BLaER1 (cell line): ENCODE data around the gene RXFP2.

Experiments
- H3K27ac ChIP-seq: shearing (Covaris generic); formaldehyde crosslinking; 2 replicates; pipeline ENCODE4 v1.8.1; 2022
- H3K27me3 ChIP-seq: shearing (Covaris generic); formaldehyde crosslinking; 2 replicates; pipeline ENCODE4 v1.8.1; 2022
- H3K36me3 ChIP-seq: shearing (Covaris generic); formaldehyde crosslinking; 2 replicates; pipeline ENCODE4 v1.8.1; 2022
- H3K4me1 ChIP-seq: shearing (Covaris generic); formaldehyde crosslinking; 2 replicates; pipeline ENCODE4 v1.8.1; 2022
- H3K4me2 ChIP-seq: shearing (Covaris generic); formaldehyde crosslinking; 2 replicates; pipeline ENCODE4 v1.8.1; 2022
- H3K4me3 ChIP-seq: shearing (Covaris generic); formaldehyde crosslinking; 2 replicates; pipeline ENCODE4 v1.8.1; 2022
- H3K9ac ChIP-seq: shearing (Covaris generic); formaldehyde crosslinking; 2 replicates; pipeline ENCODE4 v1.8.1; 2022
- H3K9me3 ChIP-seq: shearing (Covaris generic); formaldehyde crosslinking; 2 replicates; pipeline ENCODE4 v1.8.1; 2022
- H4K20me1 ChIP-seq: shearing (Covaris generic); formaldehyde crosslinking; 2 replicates; pipeline ENCODE4 v1.8.1; 2022
- Cebpa-rat ChIP-seq: shearing (Covaris generic); IDR thresholded peaks from 2 replicates; pipeline ENCODE4 v1.8.1; 2022

RXFP2 gene

DNA sequence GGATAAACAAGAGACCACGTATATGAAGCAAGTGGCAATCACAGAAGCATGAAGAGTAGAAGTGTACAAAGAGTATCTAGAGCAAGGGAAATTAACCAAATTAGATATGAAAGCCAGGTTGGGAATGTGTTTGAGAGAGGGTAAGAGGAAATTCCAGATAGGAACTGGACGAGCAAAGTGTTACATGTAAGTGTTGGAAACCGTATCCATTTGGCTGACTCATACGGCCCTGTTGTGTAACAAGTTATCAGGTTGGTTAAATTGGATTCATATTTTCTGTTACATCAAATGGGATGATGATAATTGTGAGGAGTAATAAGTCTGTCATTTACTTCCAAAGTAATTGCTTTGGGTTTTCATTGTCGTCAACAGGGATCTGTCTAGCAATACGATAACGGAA lies 46.7 kb downstream of the RXFP2 start:
- Histone ChIP-seq H4K20me1 (no peaks in the 10 kb centered on the region), H3K9ac (no peak overlapping the region), H3K27ac (no peak overlapping the region), H3K27me3 (no peaks in the 10 kb centered on the region), H3K4me3 (no peak overlapping the region), H3K4me1 (no peaks in the 10 kb centered on the region), H3K9me3 (no peaks in the 10 kb centered on the region), H3K4me2 (no peak overlapping the region), H3K36me3 (no peaks in the 10 kb centered on the region)
- no peak for TF ChIP-seq Cebpa-rat

DNA sequence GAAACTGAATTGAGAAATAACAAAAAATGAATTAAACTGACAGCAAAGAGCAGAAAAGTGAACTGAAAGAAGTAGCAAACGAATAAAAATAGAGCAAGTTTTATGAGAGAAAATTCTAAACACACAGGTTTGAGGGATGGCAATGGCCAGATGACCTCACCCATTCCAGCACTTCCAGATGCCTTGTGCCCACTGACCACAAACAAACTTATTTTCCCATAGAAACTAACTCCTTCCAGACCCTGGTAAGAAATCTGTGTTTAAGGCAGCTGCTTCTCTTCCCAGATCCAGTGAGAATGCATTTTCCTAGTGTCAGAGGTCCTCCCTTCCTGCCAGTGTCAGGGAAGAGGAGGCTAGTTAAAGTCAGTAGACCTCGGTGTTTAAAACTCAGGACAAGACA lies 51.7 kb downstream of the RXFP2 start:
- Histone ChIP-seq H3K4me3 (no peak overlapping the region), H3K9me3 (no peaks in the 10 kb centered on the region), H3K27ac (no peak overlapping the region), H3K4me2 (no peak overlapping the region), H3K27me3 (no peaks in the 10 kb centered on the region), H3K9ac (no peak overlapping the region), H3K4me1 (no peaks in the 10 kb centered on the region), H4K20me1 (no peaks in the 10 kb centered on the region), H3K36me3 (no peaks in the 10 kb centered on the region)
- no peak for TF ChIP-seq Cebpa-rat

DNA sequence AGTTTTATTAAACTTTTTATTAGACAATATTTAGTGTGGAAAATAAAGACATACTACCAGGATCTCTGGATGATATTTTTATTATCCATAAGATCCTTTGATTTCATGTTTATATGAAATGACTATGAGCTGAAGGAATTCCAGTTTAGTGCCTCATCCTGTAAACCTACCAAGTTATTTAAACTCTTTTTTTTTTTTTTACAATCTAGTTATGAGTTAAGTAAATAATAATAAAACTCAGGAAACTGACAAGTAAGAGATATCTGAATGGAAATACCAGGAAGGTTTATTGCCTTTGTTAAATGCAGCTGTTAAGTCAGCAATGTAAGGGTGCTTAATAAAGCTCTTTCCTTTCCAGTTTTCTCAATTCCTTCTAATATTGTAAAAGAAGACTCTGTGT lies 53.9 kb downstream of the RXFP2 start:
- H4K20me1 ChIP-seq, result no peaks in the 10 kb centered on the region
- H3K9ac ChIP-seq, result no peak overlapping the region
- H3K4me2 ChIP-seq, result no peak overlapping the region
- H3K9me3 ChIP-seq, result no peaks in the 10 kb centered on the region
- no peaks in the 10 kb centered on the region for H3K27me3 ChIP-seq
- no peak for TF ChIP-seq Cebpa-rat
- H3K27ac ChIP-seq, result no peak overlapping the region
- no peak overlapping the region for H3K4me3 ChIP-seq
- no peaks in the 10 kb centered on the region for H3K36me3 ChIP-seq
- no peaks in the 10 kb centered on the region for H3K4me1 ChIP-seq

DNA sequence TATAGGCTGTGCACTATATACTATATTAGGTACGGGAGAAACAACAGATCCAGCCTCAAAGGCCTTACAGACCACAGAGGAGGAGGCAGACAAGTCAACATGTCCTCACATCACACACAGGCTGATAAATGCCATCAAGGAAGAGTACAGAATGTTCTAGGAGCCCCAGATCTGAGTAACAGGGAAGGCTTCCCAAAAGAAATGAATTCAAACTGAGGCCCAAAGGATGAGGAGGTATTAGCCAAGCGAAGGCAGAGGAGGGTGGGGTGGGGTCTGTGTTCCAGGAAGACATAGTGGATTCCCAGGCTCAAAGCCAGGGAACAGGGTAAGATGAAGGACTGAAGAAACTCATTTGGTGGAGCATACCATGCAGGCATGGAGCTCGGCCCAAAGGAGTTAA lies 55.1 kb downstream of the RXFP2 start:
- no peak overlapping the region for H3K4me3 ChIP-seq
- H4K20me1 ChIP-seq, result no peaks in the 10 kb centered on the region
- no peaks in the 10 kb centered on the region for H3K4me1 ChIP-seq
- TF ChIP-seq Cebpa-rat, result no peak
- H3K9me3 ChIP-seq, result no peaks in the 10 kb centered on the region
- H3K36me3 ChIP-seq, result no peaks in the 10 kb centered on the region
- no peak overlapping the region for H3K27ac ChIP-seq
- H3K9ac ChIP-seq, result no peak overlapping the region
- no peak overlapping the region for H3K4me2 ChIP-seq
- H3K27me3 ChIP-seq, result no peaks in the 10 kb centered on the region

DNA sequence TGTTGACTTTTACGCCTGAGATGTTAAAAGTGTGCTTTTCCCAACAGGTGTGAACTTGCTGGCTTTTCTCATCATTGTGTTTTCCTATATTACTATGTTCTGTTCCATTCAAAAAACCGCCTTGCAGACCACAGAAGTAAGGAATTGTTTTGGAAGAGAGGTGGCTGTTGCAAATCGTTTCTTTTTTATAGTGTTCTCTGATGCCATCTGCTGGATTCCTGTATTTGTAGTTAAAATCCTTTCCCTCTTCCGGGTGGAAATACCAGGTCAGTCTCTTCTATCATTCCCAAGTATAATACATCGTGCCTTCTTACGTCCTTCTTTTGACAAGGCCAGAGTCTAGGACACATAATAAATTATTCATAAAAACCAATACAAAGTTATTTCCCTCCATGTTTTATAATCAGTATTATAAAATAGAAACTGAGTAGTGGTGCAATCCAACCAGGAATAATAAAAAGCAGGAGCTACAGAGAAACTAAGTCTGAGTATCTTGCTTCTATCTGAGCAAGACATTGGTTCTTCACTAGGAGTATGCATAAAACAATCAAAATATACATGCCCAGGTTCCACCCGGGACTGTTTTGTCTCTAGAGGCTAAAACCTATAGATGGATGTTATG lies 57.9 kb downstream of the RXFP2 start:
- H3K36me3 ChIP-seq, result no peaks in the 10 kb centered on the region
- no peaks in the 10 kb centered on the region for H3K9me3 ChIP-seq
- peaks cover 8% of the 10 kb centered on the region; the same call in 1 of the 2 replicates for H3K4me1 ChIP-seq
- H3K4me3 ChIP-seq, result no peak overlapping the region
- H3K9ac ChIP-seq, result no peak overlapping the region
- no peaks in the 10 kb centered on the region for H3K27me3 ChIP-seq
- H3K27ac ChIP-seq, result no peak overlapping the region
- H3K4me2 ChIP-seq, result no peak overlapping the region
- no peaks in the 10 kb centered on the region for H4K20me1 ChIP-seq
- TF ChIP-seq Cebpa-rat, result no peak

DNA sequence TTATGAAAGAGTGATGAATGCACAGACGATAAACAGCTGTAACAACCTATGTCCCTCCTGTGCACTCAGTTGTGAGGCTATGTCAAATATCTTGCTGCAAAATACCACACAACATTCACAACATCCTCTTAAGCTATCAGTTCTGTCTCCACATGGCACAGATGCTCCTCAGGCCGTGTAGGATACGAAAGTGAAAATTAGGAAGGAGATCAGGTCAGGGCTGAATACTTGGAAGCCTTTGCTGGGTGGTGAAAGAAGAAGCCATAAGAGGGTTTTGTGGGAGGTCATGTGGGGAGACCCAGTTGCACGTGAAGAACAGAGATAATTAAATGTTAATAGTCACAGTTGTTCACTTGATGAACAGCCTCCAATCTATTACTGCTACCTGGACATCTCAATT lies 58.9 kb downstream of the RXFP2 start:
- H3K27ac ChIP-seq, result no peak overlapping the region
- H3K27me3 ChIP-seq, result no peaks in the 10 kb centered on the region
- no peaks in the 10 kb centered on the region for H3K9me3 ChIP-seq
- H3K36me3 ChIP-seq, result no peaks in the 10 kb centered on the region
- TF ChIP-seq Cebpa-rat, result no peak
- H3K4me1 ChIP-seq, result peaks cover 11% of the 10 kb centered on the region
- no peaks in the 10 kb centered on the region for H4K20me1 ChIP-seq
- no peak overlapping the region for H3K4me3 ChIP-seq
- no peak overlapping the region for H3K4me2 ChIP-seq
- no peak overlapping the region for H3K9ac ChIP-seq

DNA sequence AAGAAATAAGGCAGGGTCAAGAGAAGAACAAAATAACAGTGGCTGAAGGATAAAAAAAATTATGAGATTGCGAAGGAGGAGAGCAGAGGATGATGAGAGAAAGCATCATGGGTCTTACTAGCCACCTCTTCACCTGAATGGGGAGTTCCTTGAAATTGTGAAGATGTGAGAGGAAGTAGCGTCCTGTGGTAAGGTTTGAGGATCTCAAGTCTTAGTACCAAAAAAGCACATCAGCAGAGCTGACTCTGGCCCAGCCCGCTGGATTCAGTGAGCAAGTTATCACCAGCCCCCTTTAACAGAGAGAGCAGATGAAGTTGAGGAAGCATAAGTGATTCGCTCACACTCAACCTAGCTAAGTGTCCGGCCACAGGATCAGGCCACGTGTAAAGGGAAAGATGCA lies 61.8 kb downstream of the RXFP2 start:
- no peaks in the 10 kb centered on the region for H3K9me3 ChIP-seq

DNA sequence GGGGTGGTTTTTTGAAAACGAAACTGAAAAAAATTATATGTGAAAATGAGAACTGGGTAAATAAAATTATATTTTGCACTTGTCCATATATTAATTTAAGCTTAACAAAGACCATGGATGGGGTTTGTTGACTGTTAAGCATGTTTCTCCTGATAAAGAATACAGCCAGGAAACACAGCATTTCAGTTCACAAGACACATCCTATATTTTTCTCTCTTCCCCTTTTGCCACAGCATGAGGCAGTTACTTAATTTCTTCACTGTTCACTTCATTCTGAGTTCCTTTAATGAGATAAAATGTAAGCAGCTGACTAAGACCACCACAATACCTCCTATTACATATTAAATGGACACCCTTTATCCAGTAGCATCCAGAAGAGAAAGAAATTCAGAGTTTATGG lies 64.0 kb downstream of the RXFP2 start:
- H3K4me3 ChIP-seq, result no peak overlapping the region
- no peaks in the 10 kb centered on the region for H3K27me3 ChIP-seq
- no peaks in the 10 kb centered on the region for H3K9me3 ChIP-seq
- peaks cover 27% of the 10 kb centered on the region for H3K4me1 ChIP-seq
- no peaks in the 10 kb centered on the region for H3K36me3 ChIP-seq
- H3K27ac ChIP-seq, result no peak overlapping the region
- no peak overlapping the region for H3K4me2 ChIP-seq
- H4K20me1 ChIP-seq, result no peaks in the 10 kb centered on the region
- no peak for TF ChIP-seq Cebpa-rat
- no peak overlapping the region for H3K9ac ChIP-seq

More for the DNA sequence above, 61.8 kb downstream of the RXFP2 start:
- Histone ChIP-seq H3K36me3 (no peaks in the 10 kb centered on the region), H3K4me3 (no peak overlapping the region), H4K20me1 (no peaks in the 10 kb centered on the region), H3K4me1 (peaks cover 13% of the 10 kb centered on the region), H3K9ac (no peak overlapping the region), H3K27ac (no peak overlapping the region), H3K27me3 (no peaks in the 10 kb centered on the region), H3K4me2 (no peak overlapping the region)
- TF ChIP-seq Cebpa-rat, result no peak

DNA sequence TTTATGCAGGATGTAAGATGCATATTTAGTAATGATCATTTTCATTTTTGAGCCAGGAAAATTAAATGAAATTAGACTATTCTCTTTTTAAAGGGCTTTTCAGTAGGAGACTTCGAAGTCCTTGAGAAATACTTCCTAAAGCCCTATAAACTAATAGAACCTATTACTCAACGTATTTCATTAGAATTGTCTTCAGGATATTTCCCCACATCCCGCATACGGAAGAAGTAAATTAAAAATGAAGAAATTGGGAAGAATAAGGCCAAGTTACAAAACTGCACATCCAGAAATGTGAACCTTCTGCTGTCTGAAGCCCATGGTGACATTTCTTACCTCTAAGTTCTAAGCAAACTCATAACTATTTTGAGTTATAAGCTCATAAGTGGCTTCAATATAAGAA lies 66.5 kb downstream of the RXFP2 start:
- H3K4me1 ChIP-seq, result peaks cover 27% of the 10 kb centered on the region
- no peaks in the 10 kb centered on the region for H4K20me1 ChIP-seq
- H3K27me3 ChIP-seq, result no peaks in the 10 kb centered on the region
- no peak overlapping the region for H3K4me3 ChIP-seq
- H3K9ac ChIP-seq, result no peak overlapping the region
- H3K36me3 ChIP-seq, result no peaks in the 10 kb centered on the region
- TF ChIP-seq Cebpa-rat, result no peak
- peaks cover 17% of the 10 kb centered on the region for H3K9me3 ChIP-seq
- H3K27ac ChIP-seq, result no peak overlapping the region
- H3K4me2 ChIP-seq, result no peak overlapping the region

DNA sequence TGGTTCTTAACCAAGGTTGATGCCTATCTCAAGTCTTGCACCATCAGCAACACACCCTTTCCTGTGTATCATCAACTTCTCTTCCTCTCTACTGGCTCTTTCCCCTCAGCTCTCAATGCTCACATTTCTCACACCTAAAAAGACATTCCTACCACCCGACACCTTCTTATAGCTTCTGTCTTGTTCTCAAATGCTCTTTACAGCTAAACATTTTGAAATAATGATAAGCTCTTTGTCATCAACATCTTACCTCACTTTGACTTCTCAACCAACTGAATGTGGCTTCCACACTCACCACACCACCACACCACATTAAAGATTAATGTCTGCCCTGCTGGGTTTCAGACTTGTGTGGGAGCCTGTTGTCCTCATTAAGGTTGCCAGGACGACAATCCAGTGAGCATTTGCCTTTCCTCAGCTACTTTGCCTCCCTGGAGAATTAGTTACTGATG lies 67.8 kb downstream of the RXFP2 start:
- Histone ChIP-seq H3K9me3 (peaks cover 24% of the 10 kb centered on the region), H3K4me3 (no peak overlapping the region), H3K27me3 (no peaks in the 10 kb centered on the region), H3K27ac (no peak overlapping the region), H3K36me3 (no peaks in the 10 kb centered on the region), H3K9ac (no peak overlapping the region), H3K4me1 (peaks cover 20% of the 10 kb centered on the region), H4K20me1 (no peaks in the 10 kb centered on the region), H3K4me2 (peak overlapping the region; percentile 37)
- TF ChIP-seq Cebpa-rat, result no peak

DNA sequence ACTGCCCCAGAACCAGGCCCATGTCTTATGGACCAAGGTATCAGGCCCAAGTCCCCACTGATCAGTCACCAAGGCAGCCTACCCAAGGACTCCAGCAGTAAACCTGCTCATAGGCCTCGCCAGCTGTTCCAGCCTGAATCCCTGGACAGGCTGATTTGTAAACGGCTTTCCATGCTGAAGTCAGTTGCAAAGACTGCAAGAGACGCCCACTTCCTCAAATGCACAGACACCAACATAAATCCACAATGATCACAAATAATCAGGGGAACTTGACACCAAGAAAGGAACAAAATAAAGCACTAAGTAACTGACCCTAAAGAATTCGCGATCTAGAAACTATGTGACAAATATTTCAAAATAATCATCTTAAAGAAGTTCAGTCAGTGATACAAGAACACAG lies 75.2 kb downstream of the RXFP2 start:
- Histone ChIP-seq H3K36me3 (no peaks in the 10 kb centered on the region), H4K20me1 (no peaks in the 10 kb centered on the region), H3K27me3 (no peaks in the 10 kb centered on the region), H3K4me3 (no peak overlapping the region), H3K27ac (no peak overlapping the region), H3K9ac (no peak overlapping the region), H3K4me2 (no peak overlapping the region), H3K4me1 (no peaks in the 10 kb centered on the region), H3K9me3 (peaks cover 38% of the 10 kb centered on the region)
- TF ChIP-seq Cebpa-rat, result no peak
